ENCODE results near the gene ENPP6.
A peak's percentile ranks its signal among the peaks of the same experiment; 100 is the strongest.

Gene ENPP6

GRCh38 chr4:184217634-184218033 is at the start of gene ENPP6:
ENPP6 (minus strand) TSS chr4:184217873; CDS start chr4:184217819, 54 bp downstream.
- TF ChIP-seq, protein P1, sequence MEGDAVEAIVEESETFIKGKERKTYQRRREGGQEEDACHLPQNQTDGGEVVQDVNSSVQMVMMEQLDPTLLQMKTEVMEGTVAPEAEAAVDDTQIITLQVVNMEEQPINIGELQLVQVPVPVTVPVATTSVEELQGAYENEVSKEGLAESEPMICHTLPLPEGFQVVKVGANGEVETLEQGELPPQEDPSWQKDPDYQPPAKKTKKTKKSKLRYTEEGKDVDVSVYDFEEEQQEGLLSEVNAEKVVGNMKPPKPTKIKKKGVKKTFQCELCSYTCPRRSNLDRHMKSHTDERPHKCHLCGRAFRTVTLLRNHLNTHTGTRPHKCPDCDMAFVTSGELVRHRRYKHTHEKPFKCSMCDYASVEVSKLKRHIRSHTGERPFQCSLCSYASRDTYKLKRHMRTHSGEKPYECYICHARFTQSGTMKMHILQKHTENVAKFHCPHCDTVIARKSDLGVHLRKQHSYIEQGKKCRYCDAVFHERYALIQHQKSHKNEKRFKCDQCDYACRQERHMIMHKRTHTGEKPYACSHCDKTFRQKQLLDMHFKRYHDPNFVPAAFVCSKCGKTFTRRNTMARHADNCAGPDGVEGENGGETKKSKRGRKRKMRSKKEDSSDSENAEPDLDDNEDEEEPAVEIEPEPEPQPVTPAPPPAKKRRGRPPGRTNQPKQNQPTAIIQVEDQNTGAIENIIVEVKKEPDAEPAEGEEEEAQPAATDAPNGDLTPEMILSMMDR (IDR thresholded peaks at IDR 0.05), result no peak
- no peak within 1 kb of the TSS for H3K27ac ChIP-seq
- peaks cover 0 to 7% of the 10 kb centered on the region in 2 donors for H3K27me3 ChIP-seq
- intact Hi-C loops (cut with DNase I; ENCODE audit: low total_unique reads), result no loop called here
- no peak for DNase-seq
- H3K4me1 ChIP-seq, result no peaks in the 10 kb centered on the region
- no peaks in the 10 kb centered on the region for H3K36me3 ChIP-seq
- H3K9me3 ChIP-seq, result no peaks in the 10 kb centered on the region
- no peak within 1 kb of the TSS for H3K4me3 ChIP-seq

GRCh38 chr4:184267206-184267608 is 49.5 kb upstream of the ENPP6 start:
- no peaks in the 10 kb centered on the region for H3K9me3 ChIP-seq
- no peak overlapping the region for H3K27ac ChIP-seq
- no peak overlapping the region for H3K4me3 ChIP-seq
- no peaks in the 10 kb centered on the region for H3K36me3 ChIP-seq
- no peaks in the 10 kb centered on the region for H3K27me3 ChIP-seq
- H3K4me1 ChIP-seq, result no peaks in the 10 kb centered on the region
- no peak for DNase-seq
- TF ChIP-seq, protein P1 (IDR thresholded peaks at IDR 0.05), result no peak
- intact Hi-C loops (cut with DNase I; ENCODE audit: low total_unique reads), result loop anchor here (10.0 kb wide), 1 partner anchor 358 kb away; no protein-coding TSS in a partner anchor

DNA sequence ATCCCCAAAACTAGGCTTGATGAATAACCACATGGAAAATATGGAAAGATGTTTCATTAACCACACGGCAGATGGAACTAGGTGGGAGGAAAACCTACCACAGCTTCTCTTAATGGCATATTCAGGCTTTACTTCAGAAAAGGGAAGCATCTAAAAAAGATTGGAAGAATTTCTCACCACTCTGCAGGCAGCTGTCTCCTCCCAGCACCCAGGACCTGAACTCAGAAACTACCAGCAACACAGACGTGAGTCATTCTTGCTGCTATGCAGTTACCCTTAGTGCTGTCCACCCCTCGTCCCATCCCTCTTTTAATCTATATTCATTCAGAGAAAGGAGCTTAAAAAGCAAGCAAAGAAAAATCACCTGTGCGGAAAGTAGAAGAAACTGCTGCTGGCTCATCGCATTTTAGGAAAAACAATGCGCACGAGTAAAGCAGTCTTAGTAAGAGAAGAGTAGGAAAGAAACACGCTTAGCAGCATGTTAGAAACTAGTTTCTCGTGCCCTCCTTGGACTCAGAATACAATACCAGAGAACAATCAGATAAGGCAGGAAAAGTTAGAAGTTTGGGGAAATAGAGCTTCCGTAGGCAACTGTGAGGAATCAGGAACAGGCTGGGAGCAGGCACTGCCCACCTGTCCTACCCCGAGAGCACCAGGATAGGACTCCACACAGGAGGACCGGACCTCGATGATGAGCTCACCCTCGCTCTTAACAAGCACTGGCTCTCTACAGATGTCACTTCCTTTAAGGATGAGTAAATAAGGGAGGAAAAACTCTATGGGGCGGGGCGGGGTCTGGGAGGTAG is 48.1 kb upstream of the ENPP6 start:
- Histone ChIP-seq H3K36me3 (no peaks in the 10 kb centered on the region), H3K9me3 (no peaks in the 10 kb centered on the region), H3K27ac (no peak overlapping the region), H3K4me1 (no peaks in the 10 kb centered on the region), H3K4me3 (no peak overlapping the region), H3K27me3 (no peaks in the 10 kb centered on the region)
- TF ChIP-seq, protein P1 (IDR thresholded peaks at IDR 0.05), result no peak
- DNase-seq, result no peak
- intact Hi-C loops (cut with DNase I; ENCODE audit: low total_unique reads), result loop anchor here (10.0 kb wide), 1 partner anchor 359 kb away; no protein-coding TSS in a partner anchor

- intact Hi-C loops (cut with DNase I; ENCODE audit: low total_unique reads), result loop anchor here (10.0 kb wide), 1 partner anchor 361 kb away; no protein-coding TSS in a partner anchor
- Histone ChIP-seq H3K4me1 (no peaks in the 10 kb centered on the region), H3K4me3 (no peak overlapping the region), H3K27me3 (no peaks in the 10 kb centered on the region), H3K9me3 (no peaks in the 10 kb centered on the region), H3K36me3 (no peaks in the 10 kb centered on the region), H3K27ac (no peak overlapping the region)
- peak; percentile 93 to 94 for DNase-seq
- TF ChIP-seq, protein P1 (IDR thresholded peaks at IDR 0.05), result peak; percentile 86 to 89
These were observed 46.4 kb upstream of the ENPP6 start for GRCh38 chr4:184263910-184264732.

- TF ChIP-seq, protein P1 (IDR thresholded peaks at IDR 0.05), result no peak
- no peak overlapping the region for H3K4me3 ChIP-seq
- peaks cover 0 to under 1% of the 10 kb centered on the region in 2 donors for H3K27me3 ChIP-seq
- no peak for DNase-seq
- intact Hi-C loops (cut with DNase I; ENCODE audit: low total_unique reads), result loop anchor here (10.0 kb wide), 1 partner anchor 361 kb away; no protein-coding TSS in a partner anchor
- H3K9me3 ChIP-seq, result no peaks in the 10 kb centered on the region
- no peak overlapping the region for H3K27ac ChIP-seq
- no peaks in the 10 kb centered on the region for H3K36me3 ChIP-seq
- no peaks in the 10 kb centered on the region for H3K4me1 ChIP-seq
These were observed 45.8 kb upstream of the ENPP6 start for GRCh38 chr4:184263461-184263860.

Measured in tibial artery (tissue), 4 donors.